Measurements from ENCODE around the gene CANT1.

Gene CANT1

DNA sequence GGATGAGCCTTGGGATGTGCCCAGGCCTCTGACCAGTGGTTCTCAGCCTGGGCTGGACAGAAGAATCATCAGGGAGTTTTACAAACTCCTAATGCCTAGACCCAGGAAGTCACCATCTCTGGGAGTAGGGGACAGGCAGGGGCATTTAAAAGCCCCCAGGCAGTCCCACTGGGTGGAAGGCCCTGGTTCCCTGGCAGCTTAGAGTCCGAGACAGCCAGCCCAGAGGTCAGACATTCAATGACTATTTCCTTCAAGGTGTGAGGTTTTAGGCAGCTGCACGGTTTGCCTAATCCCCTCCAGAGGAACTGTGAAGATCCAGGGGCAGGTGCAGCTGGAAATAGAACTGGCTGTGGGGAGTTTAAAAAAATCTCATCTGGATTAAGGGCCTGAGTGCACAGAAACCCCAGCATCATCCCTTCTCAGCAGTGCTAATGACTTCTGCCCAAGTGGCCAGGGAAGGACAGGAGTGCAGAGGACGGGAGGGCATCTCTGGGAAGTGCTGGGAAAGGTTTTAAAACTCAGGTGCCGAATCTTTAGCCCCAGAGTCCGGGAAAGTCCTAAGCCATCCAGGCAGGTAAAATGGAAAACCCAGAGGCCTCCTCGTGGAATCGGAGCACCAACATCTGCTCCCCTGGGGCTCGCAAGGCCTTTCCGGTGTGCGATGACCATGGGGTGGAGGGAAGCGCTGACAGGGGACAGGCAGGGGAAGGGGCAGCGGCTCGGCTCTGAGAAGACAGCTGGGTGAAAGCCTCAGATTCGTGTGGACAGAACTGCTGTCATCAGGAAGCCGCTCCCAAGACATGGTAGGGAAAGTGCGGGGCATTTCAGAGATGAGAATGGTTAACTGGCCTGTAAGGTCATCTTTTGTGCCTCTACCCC lies 28.3 kb downstream of the CANT1 start:
- in situ Hi-C loops (cut with HindIII; ENCODE audit: low sequenced_read_pairs): no loop called here

- in situ Hi-C loops (cut with HindIII; ENCODE audit: low sequenced_read_pairs): no loop called here
Measured at GRCh38 chr17:78980624-78980972, 29.0 kb downstream of the CANT1 start.

- in situ Hi-C loops (cut with HindIII; ENCODE audit: low sequenced_read_pairs): no loop called here
Measured at GRCh38 chr17:78979780-78980623, 29.6 kb downstream of the CANT1 start, which contains the start of gene LGALS3BP. Gene LGALS3BP, minus strand, starts transcription at chr17:78979923. Its CDS starts 2,732 bp downstream, at chr17:78977191.

GRCh38 chr17:78977997-78978973 lies 31.3 kb downstream of the CANT1 start:
- in situ Hi-C loops (cut with HindIII; ENCODE audit: low sequenced_read_pairs): no loop called here

GRCh38 chr17:78977681-78977943 lies 32.0 kb downstream of the CANT1 start:
- in situ Hi-C loops (cut with HindIII; ENCODE audit: low sequenced_read_pairs): no loop called here

- in situ Hi-C loops (cut with HindIII; ENCODE audit: low sequenced_read_pairs): no loop called here
Measured at GRCh38 chr17:78976907-78977680, 32.5 kb downstream of the CANT1 start.

DNA sequence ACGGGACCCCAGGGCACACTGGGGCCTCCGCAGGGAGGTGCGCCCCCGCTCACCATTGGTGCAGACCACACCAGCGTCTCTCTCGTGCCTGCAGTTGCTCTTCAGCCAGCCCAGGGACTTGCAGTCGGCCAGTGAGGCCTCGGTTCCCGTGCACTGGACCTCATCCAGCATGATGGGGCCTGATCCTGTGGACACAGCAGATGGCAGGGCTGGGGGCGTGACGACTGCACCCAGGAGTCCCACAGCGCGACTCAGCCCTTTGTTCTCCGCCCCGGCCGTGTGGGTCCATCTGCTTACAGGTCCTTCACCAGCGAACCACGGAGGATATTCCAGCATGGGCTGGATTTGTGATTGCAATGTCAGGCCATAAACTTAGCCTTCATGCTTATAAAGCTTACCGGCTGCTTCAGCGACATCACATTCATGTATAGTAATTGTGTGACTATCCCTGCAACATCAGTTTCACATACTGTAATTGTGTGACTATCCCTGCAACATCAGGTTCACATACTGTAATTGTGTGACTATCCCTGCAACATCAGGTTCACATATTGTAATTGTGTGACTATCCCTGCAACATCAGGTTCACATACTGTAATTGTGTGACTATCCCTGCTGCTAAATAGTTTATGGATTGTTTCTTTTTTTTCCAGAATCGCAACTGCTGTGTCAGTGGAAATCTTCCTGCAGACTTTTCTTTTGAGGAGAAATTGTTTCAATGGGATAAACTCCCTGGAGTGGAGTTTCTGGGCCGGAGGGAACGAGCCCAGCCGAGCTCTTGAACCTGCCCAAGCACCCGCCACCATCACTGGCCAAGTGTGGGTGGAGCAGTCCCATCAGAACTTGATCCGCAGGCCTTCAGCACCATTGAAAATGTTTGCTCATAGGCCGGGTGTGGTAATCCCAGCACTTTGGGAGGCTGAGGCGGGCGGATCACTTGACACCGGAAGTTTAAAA lies 34.7 kb downstream of the CANT1 start:
- in situ Hi-C loops (cut with HindIII; ENCODE audit: low sequenced_read_pairs): no loop called here

DNA sequence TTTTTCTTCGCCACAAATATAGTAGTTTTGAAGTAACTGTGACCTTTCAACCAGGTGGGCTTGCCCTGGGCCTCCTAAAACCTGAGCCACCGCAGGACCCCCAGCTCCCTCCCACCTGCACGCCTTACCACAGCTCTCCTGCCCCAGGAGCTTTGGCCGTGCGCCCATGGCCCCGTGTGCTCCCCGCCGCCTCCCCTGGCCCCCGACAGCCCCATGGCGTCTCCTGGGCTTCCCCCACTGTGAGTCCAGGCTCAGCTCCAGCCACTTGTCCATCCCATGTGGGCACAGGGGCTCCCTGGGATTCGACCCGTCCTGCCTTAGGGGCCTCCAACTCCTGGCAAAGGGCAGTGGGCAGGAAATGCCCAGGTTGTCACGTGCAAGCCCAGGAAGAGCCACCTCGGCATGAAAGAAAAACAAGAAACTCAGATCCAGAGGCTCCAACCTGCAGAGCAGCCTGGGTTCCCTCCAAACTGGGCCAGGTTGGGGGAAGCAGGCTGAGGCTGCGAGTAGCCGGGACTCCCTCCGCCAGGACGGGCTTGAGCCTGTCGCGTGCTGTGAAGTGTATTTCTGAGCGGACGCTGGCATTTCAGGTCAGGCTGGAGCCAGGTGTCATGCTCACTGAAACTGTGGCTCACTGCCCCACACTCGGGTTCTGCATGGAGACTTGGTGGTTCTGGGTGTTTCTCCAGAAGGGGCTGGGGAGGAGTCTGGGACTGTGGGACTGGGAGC lies 35.6 kb downstream of the CANT1 start:
- in situ Hi-C loops (cut with HindIII; ENCODE audit: low sequenced_read_pairs): no loop called here

DNA sequence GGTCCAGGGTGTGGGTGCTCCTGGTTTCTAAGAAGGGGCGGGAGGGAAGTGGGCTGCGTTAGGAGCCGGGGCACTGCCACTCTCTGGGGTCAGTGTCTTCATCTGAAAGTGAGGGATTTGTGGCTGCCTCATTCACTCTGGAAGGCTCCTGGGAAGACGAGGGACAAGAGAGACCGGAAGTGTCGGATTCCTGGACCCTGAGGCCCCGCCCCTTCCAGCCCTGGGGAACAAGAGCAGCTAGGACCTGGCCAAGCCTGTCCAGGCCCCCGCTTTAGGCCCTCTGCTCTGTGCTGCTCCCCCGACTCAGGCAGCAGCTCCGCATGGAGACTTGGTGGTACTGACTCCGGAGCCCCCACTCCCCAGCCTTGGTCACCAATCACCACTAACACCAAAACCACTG lies 36.4 kb downstream of the CANT1 start:
- in situ Hi-C loops (cut with HindIII; ENCODE audit: low sequenced_read_pairs): no loop called here

- in situ Hi-C loops (cut with HindIII; ENCODE audit: low sequenced_read_pairs): no loop called here
Measured at GRCh38 chr17:78972507-78973105, 37.0 kb downstream of the CANT1 start.

GRCh38 chr17:78971756-78972506 lies 37.6 kb downstream of the CANT1 start:
- in situ Hi-C loops (cut with HindIII; ENCODE audit: low sequenced_read_pairs): no loop called here

DNA sequence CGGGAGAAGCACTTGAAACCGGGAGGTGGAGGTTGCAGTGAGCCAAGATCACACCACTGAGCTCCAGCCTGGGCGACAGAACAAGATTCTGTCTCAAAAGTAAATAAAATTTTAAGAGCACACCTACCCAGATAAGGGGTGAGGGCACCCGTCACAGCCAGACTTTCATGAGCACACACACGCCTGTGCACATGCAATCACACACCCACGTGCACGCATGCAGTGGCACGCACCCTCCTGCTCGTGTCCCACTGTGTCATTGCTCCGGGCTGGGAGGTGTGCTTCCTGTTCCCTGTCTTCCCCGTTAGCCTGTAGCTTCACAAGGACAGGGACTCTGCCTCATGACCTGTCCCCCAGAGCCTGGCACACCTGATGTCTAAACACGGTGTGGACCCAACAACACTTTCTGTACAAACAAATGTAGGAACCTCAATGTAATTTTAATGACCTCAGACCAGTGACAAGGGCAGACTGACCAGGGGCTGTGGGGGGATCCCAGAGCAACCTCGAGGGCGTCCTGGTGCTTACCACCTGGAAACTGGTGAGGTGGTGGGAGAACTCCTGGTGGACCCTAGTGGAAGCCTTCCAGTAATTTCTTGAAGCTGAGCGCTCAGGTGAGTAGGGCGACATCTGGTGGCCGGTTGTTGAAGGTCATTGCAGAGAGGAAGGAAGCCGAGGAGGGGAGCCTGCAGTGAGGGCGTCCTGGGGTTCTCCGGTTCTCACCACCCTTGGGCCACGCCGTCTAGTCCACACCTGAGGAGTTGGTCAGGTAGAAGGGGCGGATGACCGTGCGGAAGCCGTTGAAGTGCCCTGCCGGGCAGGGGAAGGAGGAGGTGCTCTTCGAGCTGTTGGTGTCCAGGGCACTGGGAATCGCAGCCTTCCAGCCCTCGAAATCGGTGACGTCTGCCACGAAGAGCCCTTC lies 38.5 kb downstream of the CANT1 start:
- in situ Hi-C loops (cut with HindIII; ENCODE audit: low sequenced_read_pairs): no loop called here

GRCh38 chr17:78969865-78970264 lies 39.7 kb downstream of the CANT1 start:
- in situ Hi-C loops (cut with HindIII; ENCODE audit: low sequenced_read_pairs): no loop called here

DNA sequence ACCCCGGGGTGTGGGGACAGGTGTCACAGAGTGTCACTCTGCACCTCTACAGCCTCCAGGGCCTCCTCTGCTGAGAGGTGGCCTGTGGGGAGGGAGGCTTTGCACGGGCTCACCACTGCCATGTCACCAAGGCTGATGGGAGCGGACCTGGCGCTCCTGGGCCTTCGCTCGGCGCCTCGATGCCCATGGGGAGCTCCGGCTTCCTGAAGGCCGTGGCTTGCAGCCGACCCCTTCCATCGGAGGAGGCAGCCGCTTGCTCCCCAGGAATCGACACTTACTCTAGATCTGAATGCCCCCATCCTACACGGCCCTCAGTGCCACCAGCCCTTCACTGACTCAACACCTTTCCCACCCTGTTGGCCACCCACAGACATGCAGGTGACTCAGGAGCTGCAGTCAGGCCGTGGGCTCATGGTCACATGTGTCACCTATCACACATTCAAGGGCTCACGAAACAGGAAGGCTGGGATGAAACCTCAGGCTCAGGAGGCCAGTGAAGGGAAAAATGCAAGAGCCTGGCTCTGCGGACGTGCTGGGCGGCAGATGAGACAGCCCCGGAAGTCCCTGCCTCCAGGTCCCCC lies 41.7 kb downstream of the CANT1 start:
- in situ Hi-C loops (cut with HindIII; ENCODE audit: low sequenced_read_pairs): no loop called here

GRCh38 chr17:78966910-78967600 lies 42.5 kb downstream of the CANT1 start:
- in situ Hi-C loops (cut with HindIII; ENCODE audit: low sequenced_read_pairs): no loop called here

All from endothelial cell of hepatic sinusoid (primary cell).